CD14-positive monocyte (primary cell): Measurements from ENCODE around the gene SCN10A. TPM values are rescaled to one million over a fixed set of nuclear protein-coding genes. Genes with fewer than 3 reads are reported as not detected.

Source experiments
- DNase-seq, 3 donors: peaks; one replicate each; pipeline ENCODE4 v3.0.0-alpha.2; 2011 to 2022
- H2AFZ ChIP-seq: 2 replicates; pipeline ENCODE4 v1.6.0; 2012; ENCODE audit warnings: mild to moderate bottlenecking, low read depth, low read length, inconsistent platforms; ENCODE audit not compliant: insufficient read depth, poor library complexity, severe bottlenecking
- H3K27ac ChIP-seq, 2 donors: 1 replicate in 1 of 2; 2 replicates in 1 of 2; pipeline ENCODE4 v1.5.1; 2012 to 2013; ENCODE audit warnings: low read length in 2 of 2, control low read depth in 1 of 2, inconsistent platforms in 1 of 2, low read depth in 1 of 2, mild to moderate bottlenecking in 1 of 2
- H3K27me3 ChIP-seq, 2 donors: one replicate each; pipeline versions ENCODE4 v1.6.0 to v1.6.1; 2011 to 2013; ENCODE audit warnings: low read length in 2 of 2; ENCODE audit not compliant: control insufficient read depth in 2 of 2, insufficient read depth in 2 of 2
- H3K36me3 ChIP-seq, 2 donors: replicated peaks in 1 of 2; 1 replicate in 1 of 2; 2 replicates in 1 of 2; pipeline versions ENCODE4 v1.5.1 to v1.6.1; 2012 to 2013; ENCODE audit warnings: low read length in 2 of 2, control low read depth in 1 of 2, inconsistent platforms in 1 of 2, mild to moderate bottlenecking in 1 of 2; ENCODE audit not compliant: insufficient read depth in 2 of 2, control insufficient read depth in 1 of 2
- H3K4me1 ChIP-seq, 2 donors: 1 replicate in 1 of 2; 2 replicates in 1 of 2; pipeline versions ENCODE4 v1.5.1 to v1.6.1; 2012 to 2013; ENCODE audit warnings: low read length in 2 of 2, control low read depth in 1 of 2, inconsistent platforms in 1 of 2, mild to moderate bottlenecking in 1 of 2, moderate library complexity in 1 of 2; ENCODE audit not compliant: insufficient read depth in 2 of 2, control insufficient read depth in 1 of 2
- H3K4me2 ChIP-seq: replicated peaks from 2 replicates; pipeline ENCODE3; 2012; ENCODE audit warnings: low read length, moderate library complexity, mild to moderate bottlenecking; ENCODE audit not compliant: poor library complexity, severe bottlenecking; ENCODE audit errors: extremely low read depth
- H3K4me3 ChIP-seq, 3 experiments: fragments of 200-600 bp in 1 of 3; sonication (generic) in 1 of 3; replicated peaks in 1 of 3; 1 replicate in 2 of 3; 2 replicates in 1 of 3; pipeline ENCODE4 v1.5.1; 2011 to 2013; ENCODE audit warnings: low read length in 3 of 3, mild to moderate bottlenecking in 3 of 3, control low read depth in 2 of 3, low read depth in 2 of 3, inconsistent platforms in 1 of 3, moderate library complexity in 1 of 3
- H3K79me2 ChIP-seq: 2 replicates; pipeline ENCODE4 v1.6.0; 2012; ENCODE audit warnings: mild to moderate bottlenecking, control low read depth, inconsistent platforms, low read length, moderate library complexity; ENCODE audit not compliant: insufficient read depth
- H3K9ac ChIP-seq: 2 replicates; pipeline ENCODE4 v1.6.0; 2017; ENCODE audit warnings: low read length, mild to moderate bottlenecking; ENCODE audit not compliant: insufficient read depth, poor library complexity, severe bottlenecking
- H3K9me3 ChIP-seq, 2 donors: replicated peaks in 1 of 2; 1 replicate in 1 of 2; 2 replicates in 1 of 2; pipeline versions ENCODE4 v1.5.1 to v1.6.1; 2012 to 2013; ENCODE audit warnings: low read length in 2 of 2, control low read depth in 1 of 2; ENCODE audit not compliant: control insufficient read depth in 1 of 2, insufficient read depth in 1 of 2
- H4K20me1 ChIP-seq: 2 replicates; pipeline ENCODE4 v1.6.0; 2012; ENCODE audit warnings: mild to moderate bottlenecking, low read length, control low read depth, moderate library complexity; ENCODE audit not compliant: insufficient read depth
- H3K27ac Mint-ChIP-seq, 7 donors: one replicate each; pipeline ENCODE4 v1.8.0; 2020; ENCODE audit warnings: mild to moderate bottlenecking in 7 of 7, mixed read lengths in 7 of 7, moderate library complexity in 6 of 7, inconsistent platforms in 2 of 7
- H3K27me3 Mint-ChIP-seq, 3 donors: one replicate each; pipeline ENCODE4 v1.8.0; 2021 to 2022; ENCODE audit warnings: low read depth in 3 of 3, mild to moderate bottlenecking in 3 of 3, mixed read lengths in 3 of 3, moderate library complexity in 3 of 3, inconsistent platforms in 1 of 3
- H3K36me3 Mint-ChIP-seq, 2 donors: one replicate each; pipeline ENCODE4 v1.8.0; 2020; ENCODE audit warnings: mixed read lengths in 2 of 2, inconsistent platforms in 1 of 2, mild to moderate bottlenecking in 1 of 2
- H3K4me1 Mint-ChIP-seq: one replicate; pipeline ENCODE4 v1.8.0; 2020; ENCODE audit warnings: mild to moderate bottlenecking, mixed read lengths
- H3K4me3 Mint-ChIP-seq, 2 donors: one replicate each; pipeline ENCODE4 v1.8.0; 2020; ENCODE audit warnings: mild to moderate bottlenecking in 2 of 2, mixed read lengths in 2 of 2, moderate library complexity in 1 of 2
- H3K9me3 Mint-ChIP-seq, 7 donors: one replicate each; pipeline ENCODE4 v1.8.0; 2020 to 2022; ENCODE audit warnings: mixed read lengths in 7 of 7, mild to moderate bottlenecking in 6 of 7, moderate library complexity in 6 of 7, inconsistent platforms in 2 of 7
- WGBS: methylation state at CpG from one replicate; pipeline ENCODE4 v1.1.5; 2013; ENCODE audit warnings: missing lambda C conversion rate; ENCODE audit not compliant: insufficient coverage; 5-methylcytosine and 5-hydroxymethylcytosine counted together
- intact Hi-C, 2 donors: fragments of 100-400 bp; cut with micrococcal nuclease; formaldehyde crosslinking; loops; one replicate each; pipeline versions ENCODE4 v1.15.0 to v1.15.1; 2023
- polyA plus RNA-seq, 3 donors: library from polyadenylated mRNA; depleted of rRNA in 1 of 3; unstranded in 2 of 3; stranded (reverse) in 1 of 3; fragments of 300-500 nt in 2 of 3; fragments of >200 nt in 1 of 3; fragmentation: Illumina TruSeq in 2 of 3; gene quantifications; 1 replicate in 2 of 3; 2 replicates in 1 of 3; pipeline ENCODE4 v1.2.3, GENCODE V29; 2012 to 2021
- TF ChIP-seq, protein P1 (sequence below): fragments of 200-600 bp; IDR thresholded peaks from one replicate; pipeline ENCODE4 v1.8.0; 2022; ENCODE audit warnings: antibody characterized with exemption, mild to moderate bottlenecking

The SCN10A gene
- polyA plus RNA-seq, 3 donors = not detected

DNA sequence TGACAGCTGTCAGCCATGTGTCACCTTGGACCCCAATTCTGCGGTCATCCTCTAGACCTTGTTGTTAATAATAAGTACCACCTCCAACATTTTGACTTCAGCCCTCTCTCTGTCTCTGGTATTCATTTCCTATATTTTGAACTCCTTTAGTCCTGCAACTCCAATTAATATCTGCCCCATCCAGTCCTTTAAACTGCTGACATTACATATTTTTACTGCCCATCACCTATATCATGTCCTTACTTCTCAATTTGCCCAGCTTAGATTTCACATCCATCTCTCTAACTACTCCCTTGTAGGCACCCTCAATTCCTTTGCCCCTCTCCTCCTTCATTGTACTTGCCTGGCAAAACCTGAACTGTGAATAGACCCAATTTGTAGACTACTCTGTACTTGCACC, 73.5 kb downstream of the SCN10A start:
- Mint-ChIP-seq H3K36me3 (no peaks in the 10 kb centered on the region), H3K4me1 (peaks cover 5% of the 10 kb centered on the region), H3K27ac (no peak overlapping the region), H3K27me3 (peaks cover 1 to 4% (median 3%) of the 10 kb centered on the region in 3 donors), H3K9me3 (no peaks in the 10 kb centered on the region), H3K4me3 (no peak overlapping the region)
- no peaks in the 10 kb centered on the region for H3K36me3 ChIP-seq
- H3K9me3 ChIP-seq = no peaks in the 10 kb centered on the region
- DNase-seq = no peak
- H3K27ac ChIP-seq = no peak overlapping the region
- H2AFZ ChIP-seq = no peak overlapping the region
- no peak overlapping the region for H3K4me3 ChIP-seq
- TF ChIP-seq, protein P1, sequence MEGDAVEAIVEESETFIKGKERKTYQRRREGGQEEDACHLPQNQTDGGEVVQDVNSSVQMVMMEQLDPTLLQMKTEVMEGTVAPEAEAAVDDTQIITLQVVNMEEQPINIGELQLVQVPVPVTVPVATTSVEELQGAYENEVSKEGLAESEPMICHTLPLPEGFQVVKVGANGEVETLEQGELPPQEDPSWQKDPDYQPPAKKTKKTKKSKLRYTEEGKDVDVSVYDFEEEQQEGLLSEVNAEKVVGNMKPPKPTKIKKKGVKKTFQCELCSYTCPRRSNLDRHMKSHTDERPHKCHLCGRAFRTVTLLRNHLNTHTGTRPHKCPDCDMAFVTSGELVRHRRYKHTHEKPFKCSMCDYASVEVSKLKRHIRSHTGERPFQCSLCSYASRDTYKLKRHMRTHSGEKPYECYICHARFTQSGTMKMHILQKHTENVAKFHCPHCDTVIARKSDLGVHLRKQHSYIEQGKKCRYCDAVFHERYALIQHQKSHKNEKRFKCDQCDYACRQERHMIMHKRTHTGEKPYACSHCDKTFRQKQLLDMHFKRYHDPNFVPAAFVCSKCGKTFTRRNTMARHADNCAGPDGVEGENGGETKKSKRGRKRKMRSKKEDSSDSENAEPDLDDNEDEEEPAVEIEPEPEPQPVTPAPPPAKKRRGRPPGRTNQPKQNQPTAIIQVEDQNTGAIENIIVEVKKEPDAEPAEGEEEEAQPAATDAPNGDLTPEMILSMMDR = no peak
- H3K27me3 ChIP-seq = no peaks in the 10 kb centered on the region
- no peak overlapping the region for H3K9ac ChIP-seq
- intact Hi-C loops = no loop called here
- no peak overlapping the region for H3K4me2 ChIP-seq
- H3K4me1 ChIP-seq = no peaks in the 10 kb centered on the region
- no peaks in the 10 kb centered on the region for H4K20me1 ChIP-seq
- 80% methylated on average over 1 of the region's 1 CpG for WGBS
- H3K79me2 ChIP-seq = no peaks in the 10 kb centered on the region

DNA sequence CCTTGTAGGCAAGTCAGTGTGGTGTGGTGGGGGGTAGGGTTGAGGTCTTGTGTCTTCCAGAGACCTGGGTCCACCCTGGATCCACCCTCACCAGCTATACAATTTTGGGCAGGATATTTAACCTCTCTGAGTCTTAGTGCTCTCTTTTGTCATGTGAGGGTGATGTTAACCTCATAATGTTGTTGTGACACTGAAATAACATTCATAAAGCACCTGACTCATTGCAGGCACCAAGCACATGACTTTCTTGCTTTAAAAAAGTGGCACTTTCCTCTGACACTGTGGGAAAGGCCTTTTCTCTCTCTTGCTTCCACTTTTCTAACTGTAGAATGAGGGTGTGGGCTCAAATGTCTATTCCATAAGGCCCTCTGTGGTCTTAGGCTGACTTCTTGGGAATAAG, 75.5 kb downstream of the SCN10A start:
- DNase-seq = no peak
- Histone ChIP-seq H4K20me1 (no peaks in the 10 kb centered on the region), H3K79me2 (no peaks in the 10 kb centered on the region), H3K4me3 (no peak overlapping the region), H2AFZ (no peak overlapping the region), H3K9me3 (no peaks in the 10 kb centered on the region), H3K4me1 (no peaks in the 10 kb centered on the region), H3K4me2 (no peak overlapping the region), H3K27ac (no peak overlapping the region), H3K36me3 (no peaks in the 10 kb centered on the region), H3K9ac (no peak overlapping the region), H3K27me3 (no peaks in the 10 kb centered on the region)
- intact Hi-C loops = no loop called here
- Mint-ChIP-seq H3K4me1 (peaks cover 5% of the 10 kb centered on the region), H3K9me3 (no peaks in the 10 kb centered on the region), H3K27ac (no peak overlapping the region), H3K4me3 (no peak overlapping the region), H3K36me3 (no peaks in the 10 kb centered on the region), H3K27me3 (peaks cover 1 to 4% (median 3%) of the 10 kb centered on the region in 3 donors)
- TF ChIP-seq, protein P1 = no peak
